NCI-H128 (cell line): Measurements from ENCODE around the gene C3AR1.
"Not testable (repeated sequence)": the region's sequence is repeated elsewhere in the genome, so short reads cannot be mapped to it uniquely, and the experiment has no call there.

Source experiments
- DNase-seq: peaks from one replicate; lab custom pipeline; 2025; ENCODE audit not compliant: unreplicated experiment; lab: John Stamatoyannopoulos, UW

Gene C3AR1

GRCh38 chr12:8065991-8066594 lies at the start of gene C3AR1:
Gene C3AR1 (minus strand): TSS chr12:8066359. CDS start chr12:8060185, 6,174 bp downstream.
- DNase-seq = no peak

DNA sequence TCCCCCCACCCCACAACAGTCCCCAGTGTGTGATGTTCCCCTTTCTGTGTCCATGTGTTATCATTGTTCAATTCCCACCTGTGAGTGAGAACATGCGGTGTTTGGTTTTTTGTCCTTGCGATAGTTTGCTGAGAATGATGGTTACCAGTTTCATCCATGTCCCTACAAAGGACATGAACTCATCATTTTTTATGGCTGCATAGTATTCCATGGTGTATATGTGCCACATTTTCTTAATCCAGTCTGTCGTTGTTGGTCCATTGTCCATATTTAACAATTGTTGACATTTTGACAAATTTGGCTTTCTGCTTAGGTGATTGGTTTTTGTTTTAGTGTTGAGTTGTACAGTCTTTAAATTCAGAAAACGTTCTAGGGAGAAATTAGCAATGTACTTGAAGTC lies 47.0 kb upstream of the C3AR1 start:
- DNase-seq = not testable (repeated sequence)

DNA sequence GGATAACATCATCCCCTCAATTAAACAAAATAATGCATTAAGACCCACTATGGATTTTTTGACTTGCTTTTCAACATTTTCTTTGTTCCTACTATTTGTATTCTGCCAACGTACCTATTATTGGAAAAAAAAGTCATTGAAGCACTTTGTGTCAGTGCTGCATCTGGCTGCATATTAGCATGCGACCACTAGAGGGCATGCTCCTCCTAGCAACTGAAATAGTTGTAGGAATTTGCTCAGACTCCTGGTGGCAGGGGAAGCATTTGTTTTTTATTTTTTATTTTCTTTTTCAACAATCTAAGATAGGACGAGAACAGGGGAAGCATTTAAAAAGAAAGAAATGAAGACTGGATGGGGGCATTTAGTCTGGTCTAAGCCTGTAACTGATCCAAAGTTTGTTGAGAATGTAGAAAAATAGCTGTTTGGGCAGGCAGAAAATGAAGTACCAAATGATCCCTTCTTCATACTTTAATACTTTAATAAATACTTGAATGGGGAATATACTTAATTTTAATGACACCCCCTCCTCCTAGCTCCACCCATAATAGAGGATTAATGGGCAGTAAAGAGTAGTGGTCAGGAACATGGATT lies 42.7 kb upstream of the C3AR1 start:
- DNase-seq = peak; percentile 43

- no peak for DNase-seq
These were observed 33.1 kb upstream of the C3AR1 start for GRCh38 chr12:8099235-8099634.

GRCh38 chr12:8096281-8096915 lies 30.2 kb upstream of the C3AR1 start:
- no peak for DNase-seq

GRCh38 chr12:8093291-8093690 lies 27.1 kb upstream of the C3AR1 start:
- DNase-seq = no peak

DNA sequence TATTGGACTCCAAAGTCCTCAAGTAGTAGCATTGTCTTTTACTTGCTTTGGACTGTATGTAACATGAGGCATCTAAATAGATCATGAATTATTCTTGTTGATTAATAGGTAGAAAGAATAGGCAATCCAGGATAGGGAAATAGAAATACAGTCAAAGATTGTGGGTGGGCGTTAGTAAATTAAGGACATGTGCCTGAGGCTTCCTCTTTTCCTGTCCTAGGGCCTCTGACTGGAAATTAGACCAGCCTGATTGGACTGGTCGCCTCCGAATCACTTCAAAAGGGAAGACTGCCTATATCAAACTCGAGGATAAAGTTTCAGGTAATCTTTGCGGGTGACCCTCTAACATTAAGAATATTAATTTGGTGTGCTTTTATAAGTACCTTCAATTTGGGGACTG lies 23.6 kb upstream of the C3AR1 start:
- DNase-seq = no peak

DNA sequence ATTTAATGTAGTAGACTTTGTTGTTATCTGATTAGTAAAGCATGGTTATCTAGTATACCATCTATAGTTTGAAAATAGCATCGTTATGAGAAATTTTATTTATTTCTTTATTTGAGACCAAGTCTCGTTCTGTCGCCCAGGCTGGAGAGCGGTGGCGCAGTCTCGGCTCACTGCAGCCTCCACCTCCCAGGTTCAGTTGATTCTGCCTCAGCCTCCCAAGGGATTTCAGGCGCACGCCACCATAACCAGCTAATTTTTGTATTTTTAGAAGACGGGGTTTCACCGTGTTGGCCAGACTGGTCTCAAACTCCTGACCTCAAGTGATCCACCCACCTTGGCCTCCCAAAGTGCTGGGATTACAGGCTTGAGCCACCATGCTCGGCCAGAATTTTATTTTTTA lies 23.1 kb upstream of the C3AR1 start:
- not testable (repeated sequence) for DNase-seq

- DNase-seq = no peak
These were observed 22.4 kb upstream of the C3AR1 start for GRCh38 chr12:8088574-8088973.

- no peak for DNase-seq
These were observed 21.5 kb upstream of the C3AR1 start for GRCh38 chr12:8087666-8088065.

GRCh38 chr12:8084351-8084750 lies 18.2 kb upstream of the C3AR1 start:
- not testable (repeated sequence) for DNase-seq

DNA sequence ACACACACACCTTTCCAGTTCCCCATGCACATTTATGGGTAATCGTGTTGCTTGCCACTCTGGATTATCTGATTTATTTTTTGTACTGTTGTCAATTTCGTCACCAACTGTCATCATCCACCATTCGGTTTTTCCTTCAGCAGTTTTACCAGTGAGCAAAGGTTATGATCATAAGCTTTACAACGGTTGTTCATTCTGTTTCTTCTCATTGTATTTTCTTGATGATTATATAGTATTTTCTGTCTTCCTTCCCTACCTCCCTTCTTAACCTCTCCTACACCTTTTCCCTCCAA lies 16.6 kb upstream of the C3AR1 start:
- no peak for DNase-seq

- peak; percentile 16 for DNase-seq
These were observed 15.2 kb upstream of the C3AR1 start for GRCh38 chr12:8081251-8081920.

- DNase-seq = no peak
These were observed 14.0 kb upstream of the C3AR1 start for GRCh38 chr12:8080120-8080519.

DNA sequence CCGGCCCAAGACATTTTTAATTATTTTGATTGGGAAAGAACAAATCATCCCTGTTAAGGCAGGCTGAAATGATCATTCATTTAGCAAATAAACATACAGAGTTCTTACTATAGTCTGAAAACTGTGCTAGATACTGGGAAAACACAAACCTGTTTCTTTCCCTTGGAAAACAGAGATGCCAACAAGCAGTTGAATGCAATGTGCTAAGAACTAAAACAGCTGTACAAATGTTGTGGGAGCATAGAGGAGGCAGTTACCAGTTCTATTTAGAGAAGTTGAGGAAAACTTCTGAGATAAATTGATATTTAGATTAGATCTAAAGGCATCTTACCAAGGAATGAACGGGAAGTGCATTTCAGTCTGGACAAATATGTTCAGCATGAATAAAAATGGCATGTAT lies 12.8 kb upstream of the C3AR1 start:
- DNase-seq = no peak

- peak; percentile 18 for DNase-seq
These were observed 12.2 kb upstream of the C3AR1 start for GRCh38 chr12:8078398-8078797.

DNA sequence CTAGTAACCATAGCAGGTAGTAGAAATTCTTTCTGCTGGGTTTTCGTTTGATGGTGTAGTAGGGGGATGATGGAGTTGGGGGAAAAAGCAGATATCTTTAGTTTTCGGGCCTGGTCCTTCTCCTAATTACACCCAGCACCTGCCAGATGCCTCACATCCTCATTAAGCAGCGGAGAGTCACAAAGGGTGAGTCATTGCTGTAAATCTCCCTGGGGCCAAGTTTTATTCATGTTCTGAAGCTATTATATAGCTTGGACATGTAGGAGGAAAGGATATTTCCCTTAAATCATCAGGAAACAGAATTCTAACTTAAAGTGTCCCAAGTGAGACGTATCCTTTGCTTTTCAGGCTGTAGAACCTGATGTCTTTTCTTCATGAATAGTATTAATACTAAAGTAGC lies 11.0 kb upstream of the C3AR1 start:
- no peak for DNase-seq

- no peak for DNase-seq
These were observed 10.2 kb upstream of the C3AR1 start for GRCh38 chr12:8076366-8076765.

DNA sequence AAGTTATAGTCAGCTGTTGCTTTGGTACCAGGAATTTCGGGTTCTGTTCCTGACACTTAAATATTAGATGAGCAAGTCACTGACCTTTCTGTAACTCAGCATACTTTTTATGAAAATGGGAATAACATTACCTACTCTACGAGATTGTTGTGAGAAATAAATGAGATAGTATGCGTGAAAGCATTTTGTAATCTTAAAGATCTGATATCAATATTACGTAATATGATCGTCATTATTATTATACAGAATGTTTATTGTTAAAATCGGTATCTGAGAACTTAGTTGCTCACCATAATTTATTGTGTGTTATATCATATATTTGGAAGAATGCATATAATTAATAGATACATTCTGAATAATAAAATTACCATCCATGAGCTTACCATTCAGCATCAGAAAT lies 9.8 kb upstream of the C3AR1 start:
- DNase-seq = no peak

DNA sequence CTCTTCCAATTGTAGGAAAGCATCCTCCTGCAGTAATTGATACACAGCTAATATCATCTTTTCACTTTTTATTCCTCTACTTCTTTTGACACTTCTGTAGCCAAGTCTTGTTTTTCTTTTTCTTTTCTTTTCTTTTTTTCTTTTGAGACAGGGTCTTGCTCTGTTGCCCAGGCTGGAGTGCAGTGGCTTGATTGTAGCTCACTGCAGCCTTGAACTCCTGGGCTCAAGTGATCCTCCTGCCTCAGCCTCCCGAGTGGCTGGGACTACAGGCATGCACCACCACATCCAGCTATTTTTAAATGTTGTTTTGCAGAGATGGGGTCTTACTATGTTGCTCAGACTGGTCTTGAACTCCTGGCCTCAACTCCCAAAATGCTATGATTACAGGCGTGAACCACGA lies 5.7 kb upstream of the C3AR1 start:
- not testable (repeated sequence) for DNase-seq

GRCh38 chr12:8069582-8069981 lies 3.4 kb upstream of the C3AR1 start:
- DNase-seq = no peak

DNA sequence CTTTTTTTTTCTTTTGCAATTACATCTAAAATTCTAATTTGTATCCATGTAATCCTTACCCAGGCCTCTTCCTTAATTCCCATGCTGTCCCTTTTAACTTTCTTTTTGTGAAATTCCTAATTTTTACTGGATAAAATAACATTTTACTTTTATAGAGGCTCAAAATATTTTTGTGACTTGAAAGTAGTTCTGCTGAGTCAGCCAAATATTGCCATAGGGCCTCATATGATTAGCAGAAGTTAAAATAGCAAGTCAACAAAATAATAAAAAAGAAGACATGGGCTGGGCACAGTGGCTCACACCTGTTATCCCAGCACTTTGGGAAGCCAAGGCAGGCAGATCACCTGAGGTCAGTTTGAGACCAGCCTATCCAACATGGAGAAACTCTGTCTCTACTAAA lies 2.0 kb downstream of the C3AR1 start:
- DNase-seq = no peak
